Nephron (organoid): Measurements from ENCODE around the gene BAIAP2.

Experiments used
- H3K27ac Mint-ChIP-seq, 3 experiments: 2 replicates each; pipeline ENCODE4 v1.8.0; 2020; ENCODE audit warnings: mixed read lengths in 3 of 3, mild to moderate bottlenecking in 2 of 3, moderate library complexity in 1 of 3
- H3K27me3 Mint-ChIP-seq: 2 replicates; pipeline ENCODE4 v1.8.0; 2021; ENCODE audit warnings: low read depth, mild to moderate bottlenecking, moderate library complexity, mixed read lengths
- H3K36me3 Mint-ChIP-seq: 2 replicates; pipeline ENCODE4 v1.8.0; 2020; ENCODE audit warnings: low read depth, mixed read lengths
- H3K4me1 Mint-ChIP-seq: 2 replicates; pipeline ENCODE4 v1.8.0; 2020; ENCODE audit warnings: mixed read lengths
- H3K4me3 Mint-ChIP-seq, 3 experiments: 2 replicates each; pipeline ENCODE4 v1.8.0; 2020; ENCODE audit warnings: mild to moderate bottlenecking in 3 of 3, mixed read lengths in 3 of 3, moderate library complexity in 2 of 3
- H3K9me3 Mint-ChIP-seq: 2 replicates; pipeline ENCODE4 v1.8.0; 2020; ENCODE audit warnings: mixed read lengths
- CTCF ChIP-seq, 3 experiments: fragments of 200-600 bp; sonication (generic); IDR thresholded peaks; one replicate each; pipeline ENCODE4 v1.5.0; 2021; ENCODE audit warnings: antibody characterized with exemption in 3 of 3; ENCODE audit not compliant: unreplicated experiment in 3 of 3

The BAIAP2 gene

GRCh38 chr17:81123052-81124048 is 88.4 kb downstream of the BAIAP2 start:
- Mint-ChIP-seq H3K4me1 (no peaks in the 10 kb centered on the region), H3K27me3 (no peaks in the 10 kb centered on the region), H3K36me3 (no peaks in the 10 kb centered on the region), H3K4me3 (no peak overlapping the region), H3K9me3 (no peaks in the 10 kb centered on the region), H3K27ac (no peak overlapping the region)
- no peak for TF ChIP-seq CTCF (IDR thresholded peaks at IDR 0.05; ENCODE audit: unreplicated experiment in 3 of 3)

- Mint-ChIP-seq H3K4me1 (no peaks in the 10 kb centered on the region), H3K27me3 (no peaks in the 10 kb centered on the region), H3K36me3 (no peaks in the 10 kb centered on the region), H3K27ac (no peak overlapping the region), H3K4me3 (no peak overlapping the region), H3K9me3 (no peaks in the 10 kb centered on the region)
- no peak for TF ChIP-seq CTCF (IDR thresholded peaks at IDR 0.05; ENCODE audit: unreplicated experiment in 3 of 3)
Observed at GRCh38 chr17:81124377-81124776, 89.4 kb downstream of the BAIAP2 start.

- TF ChIP-seq CTCF (IDR thresholded peaks at IDR 0.05; ENCODE audit: unreplicated experiment in 3 of 3), result no peak
- no peaks in the 10 kb centered on the region for H3K4me1 Mint-ChIP-seq
- H3K9me3 Mint-ChIP-seq, result no peaks in the 10 kb centered on the region
- no peak overlapping the region for H3K4me3 Mint-ChIP-seq
- no peaks in the 10 kb centered on the region for H3K36me3 Mint-ChIP-seq
- no peaks in the 10 kb centered on the region for H3K27me3 Mint-ChIP-seq
- no peak overlapping the region for H3K27ac Mint-ChIP-seq
Observed at GRCh38 chr17:81125573-81126081, 90.7 kb downstream of the BAIAP2 start.

GRCh38 chr17:81126281-81127132 is 91.6 kb downstream of the BAIAP2 start:
- H3K9me3 Mint-ChIP-seq, result no peaks in the 10 kb centered on the region
- H3K4me3 Mint-ChIP-seq, result no peak overlapping the region
- no peak overlapping the region for H3K27ac Mint-ChIP-seq
- no peak for TF ChIP-seq CTCF (IDR thresholded peaks at IDR 0.05; ENCODE audit: unreplicated experiment in 3 of 3)
- no peaks in the 10 kb centered on the region for H3K4me1 Mint-ChIP-seq
- H3K27me3 Mint-ChIP-seq, result no peaks in the 10 kb centered on the region
- H3K36me3 Mint-ChIP-seq, result no peaks in the 10 kb centered on the region

- H3K27me3 Mint-ChIP-seq, result no peaks in the 10 kb centered on the region
- no peaks in the 10 kb centered on the region for H3K9me3 Mint-ChIP-seq
- no peaks in the 10 kb centered on the region for H3K4me1 Mint-ChIP-seq
- no peaks in the 10 kb centered on the region for H3K36me3 Mint-ChIP-seq
- H3K27ac Mint-ChIP-seq, result no peak overlapping the region
- no peak overlapping the region for H3K4me3 Mint-ChIP-seq
- TF ChIP-seq CTCF (IDR thresholded peaks at IDR 0.05; ENCODE audit: unreplicated experiment in 3 of 3), result no peak
Observed at GRCh38 chr17:81127133-81127455, 92.1 kb downstream of the BAIAP2 start.
